GM23338 (cell line): Measurements from ENCODE around the gene OVCA2. TPM values are rescaled to one million over a fixed set of nuclear protein-coding genes. Genes with fewer than 3 reads are reported as not detected.

Source experiments
- ATAC-seq: fragments of 200-7000 bp; cut with Tn5 transposase; 3 replicates; pipeline ENCODE4 v1.9.1; 2020
- DNase-seq: peaks from one replicate; pipeline ENCODE4 v3.0.0-alpha.2; 2015; ENCODE audit warnings: low spot score
- H2AFZ ChIP-seq: fragments of 200-600 bp; sonication (generic); 2 replicates; pipeline ENCODE4 v1.8.0; 2016; ENCODE audit warnings: antibody characterized with exemption, mild to moderate bottlenecking, moderate library complexity
- H3F3A ChIP-seq: fragments of 200-600 bp; sonication (generic); replicated peaks from 2 replicates; pipeline ENCODE4 v1.8.0; 2017; ENCODE audit warnings: antibody characterized with exemption, mixed run types, low read depth
- H3K27ac ChIP-seq: fragments of 200-600 bp; sonication (generic); 2 replicates; pipeline ENCODE4 v1.6.1; 2016; ENCODE audit warnings: low read depth
- H3K27me3 ChIP-seq: fragments of 200-600 bp; sonication (generic); 2 replicates; pipeline ENCODE4 v1.8.0; 2016; ENCODE audit warnings: mild to moderate bottlenecking, mixed run types, moderate library complexity; ENCODE audit not compliant: insufficient read depth
- H3K36me3 ChIP-seq: fragments of 200-600 bp; sonication (generic); 2 replicates; pipeline ENCODE4 v1.8.0; 2016; ENCODE audit warnings: mild to moderate bottlenecking; ENCODE audit not compliant: insufficient read depth
- H3K4me1 ChIP-seq: fragments of 200-600 bp; sonication (generic); 2 replicates; pipeline ENCODE4 v1.8.0; 2016; ENCODE audit warnings: mild to moderate bottlenecking, moderate library complexity; ENCODE audit not compliant: insufficient read depth
- H3K4me2 ChIP-seq: fragments of 200-600 bp; sonication (generic); 2 replicates; pipeline ENCODE4 v1.7.1; 2017; ENCODE audit warnings: mixed run types
- H3K4me3 ChIP-seq: fragments of 200-600 bp; sonication (generic); 2 replicates; pipeline ENCODE4 v1.6.1; 2016; ENCODE audit warnings: mixed run types
- H3K79me2 ChIP-seq: fragments of 200-600 bp; sonication (generic); replicated peaks from 2 replicates; pipeline ENCODE4 v1.8.0; 2017; ENCODE audit warnings: mild to moderate bottlenecking; ENCODE audit not compliant: insufficient read depth
- H3K9me2 ChIP-seq: fragments of 200-600 bp; sonication (generic); 2 replicates; pipeline ENCODE4 v1.8.0; 2017; ENCODE audit not compliant: insufficient read depth
- H4K20me1 ChIP-seq: fragments of 200-600 bp; sonication (generic); replicated peaks from 2 replicates; pipeline ENCODE4 v1.8.0; 2017; ENCODE audit warnings: mild to moderate bottlenecking; ENCODE audit not compliant: insufficient read depth
- H3K27ac Mint-ChIP-seq: 2 replicates; pipeline ENCODE4 v1.8.0; 2020; ENCODE audit warnings: inconsistent platforms, mild to moderate bottlenecking, moderate library complexity, mixed read lengths
- H3K27me3 Mint-ChIP-seq: 3 replicates; pipeline ENCODE4 v1.8.0; 2022; ENCODE audit warnings: low read depth, mild to moderate bottlenecking, moderate library complexity, mixed read lengths, inconsistent platforms; ENCODE audit not compliant: insufficient read depth, poor library complexity
- H3K36me3 Mint-ChIP-seq: 3 replicates; pipeline ENCODE4 v1.8.0; 2021; ENCODE audit warnings: low read depth, mild to moderate bottlenecking, inconsistent platforms, moderate library complexity, mixed read lengths
- H3K4me1 Mint-ChIP-seq: 3 replicates; pipeline ENCODE4 v1.8.0; 2020; ENCODE audit warnings: mild to moderate bottlenecking, inconsistent platforms, mixed read lengths
- H3K4me3 Mint-ChIP-seq: 3 replicates; pipeline ENCODE4 v1.8.0; 2021; ENCODE audit warnings: moderate library complexity, mild to moderate bottlenecking, inconsistent platforms, mixed read lengths
- H3K9me3 Mint-ChIP-seq: 3 replicates; pipeline ENCODE4 v1.8.0; 2020; ENCODE audit warnings: moderate library complexity, mild to moderate bottlenecking, inconsistent platforms, mixed read lengths
- CREB1 ChIP-seq: fragments of 250-450 bp; sonication (Bioruptor Pico); IDR thresholded peaks from 2 replicates; pipeline ENCODE4 v1.5.0; 2020; ENCODE audit warnings: low read depth, mild to moderate bottlenecking, moderate library complexity
- NANOG ChIP-seq: IDR thresholded peaks from 2 replicates; pipeline ENCODE4 v1.6.1; 2016; ENCODE audit warnings: antibody characterized with exemption, borderline replicate concordance
- REST ChIP-seq: IDR thresholded peaks from one replicate; pipeline ENCODE4 v1.6.1; 2018; ENCODE audit warnings: antibody characterized with exemption; ENCODE audit not compliant: unreplicated experiment
- ZNF114 ChIP-seq: fragments of 250-450 bp; sonication (Bioruptor Pico); IDR thresholded peaks from 2 replicates; pipeline ENCODE4 v1.5.0; 2020; ENCODE audit warnings: mild to moderate bottlenecking, moderate library complexity
- polyA plus RNA-seq: library from polyadenylated mRNA; unstranded; fragments of >200 nt; fragmentation: Nextera tagmentation; extraction: Ambion mirVana; gene quantifications from 2 replicates; pipeline ENCODE4 v1.2.1, GENCODE V29; 2016
- total RNA-seq: library from RNA; depleted of rRNA; stranded (reverse); fragments of >200 nt; shearing (Covaris generic); gene quantifications from 2 replicates; pipeline ENCODE4 v1.2.3, GENCODE V29; 2014
- TF ChIP-seq, protein P1 (sequence below): fragments of 250-450 bp; sonication (Bioruptor Pico); IDR thresholded peaks from 2 replicates; pipeline ENCODE4 v1.5.0; 2020; ENCODE audit warnings: mild to moderate bottlenecking, moderate library complexity

The OVCA2 gene
- total and polyA plus RNA-seq, 2 experiments from 2014 or later, result 15.9 to 21.3 TPM

DNA sequence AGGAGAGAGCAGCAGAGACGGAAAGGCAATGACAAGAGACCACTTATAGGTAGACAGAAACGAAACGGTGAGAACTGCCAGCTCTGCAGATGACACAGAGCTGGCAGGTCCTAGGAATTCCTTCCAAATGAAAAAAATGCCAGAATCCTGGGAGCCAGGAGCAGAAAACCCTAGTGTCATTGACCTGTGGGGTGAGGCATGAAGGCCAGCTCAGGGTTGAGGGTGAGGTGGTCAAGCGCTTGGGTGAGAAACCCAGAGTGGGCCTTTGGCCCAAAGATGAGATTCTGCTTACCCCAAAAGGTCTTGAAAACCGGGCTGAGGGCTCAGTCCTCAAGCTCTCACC, 22.3 kb downstream of the OVCA2 start:
- no peak overlapping the region for H2AFZ ChIP-seq
- H3K36me3 Mint-ChIP-seq, result peaks cover 15% of the 10 kb centered on the region
- H3K9me3 Mint-ChIP-seq, result no peaks in the 10 kb centered on the region
- peaks cover 54% of the 10 kb centered on the region for H3K4me1 Mint-ChIP-seq
- 0 out of 2 replicates have a peak, but pooled peaks cover 10% of the 10 kb centered on the region for H3F3A ChIP-seq
- no peak overlapping the region for H3K27ac ChIP-seq
- H3K4me3 ChIP-seq, result no peak overlapping the region
- TF ChIP-seq, protein P1, sequence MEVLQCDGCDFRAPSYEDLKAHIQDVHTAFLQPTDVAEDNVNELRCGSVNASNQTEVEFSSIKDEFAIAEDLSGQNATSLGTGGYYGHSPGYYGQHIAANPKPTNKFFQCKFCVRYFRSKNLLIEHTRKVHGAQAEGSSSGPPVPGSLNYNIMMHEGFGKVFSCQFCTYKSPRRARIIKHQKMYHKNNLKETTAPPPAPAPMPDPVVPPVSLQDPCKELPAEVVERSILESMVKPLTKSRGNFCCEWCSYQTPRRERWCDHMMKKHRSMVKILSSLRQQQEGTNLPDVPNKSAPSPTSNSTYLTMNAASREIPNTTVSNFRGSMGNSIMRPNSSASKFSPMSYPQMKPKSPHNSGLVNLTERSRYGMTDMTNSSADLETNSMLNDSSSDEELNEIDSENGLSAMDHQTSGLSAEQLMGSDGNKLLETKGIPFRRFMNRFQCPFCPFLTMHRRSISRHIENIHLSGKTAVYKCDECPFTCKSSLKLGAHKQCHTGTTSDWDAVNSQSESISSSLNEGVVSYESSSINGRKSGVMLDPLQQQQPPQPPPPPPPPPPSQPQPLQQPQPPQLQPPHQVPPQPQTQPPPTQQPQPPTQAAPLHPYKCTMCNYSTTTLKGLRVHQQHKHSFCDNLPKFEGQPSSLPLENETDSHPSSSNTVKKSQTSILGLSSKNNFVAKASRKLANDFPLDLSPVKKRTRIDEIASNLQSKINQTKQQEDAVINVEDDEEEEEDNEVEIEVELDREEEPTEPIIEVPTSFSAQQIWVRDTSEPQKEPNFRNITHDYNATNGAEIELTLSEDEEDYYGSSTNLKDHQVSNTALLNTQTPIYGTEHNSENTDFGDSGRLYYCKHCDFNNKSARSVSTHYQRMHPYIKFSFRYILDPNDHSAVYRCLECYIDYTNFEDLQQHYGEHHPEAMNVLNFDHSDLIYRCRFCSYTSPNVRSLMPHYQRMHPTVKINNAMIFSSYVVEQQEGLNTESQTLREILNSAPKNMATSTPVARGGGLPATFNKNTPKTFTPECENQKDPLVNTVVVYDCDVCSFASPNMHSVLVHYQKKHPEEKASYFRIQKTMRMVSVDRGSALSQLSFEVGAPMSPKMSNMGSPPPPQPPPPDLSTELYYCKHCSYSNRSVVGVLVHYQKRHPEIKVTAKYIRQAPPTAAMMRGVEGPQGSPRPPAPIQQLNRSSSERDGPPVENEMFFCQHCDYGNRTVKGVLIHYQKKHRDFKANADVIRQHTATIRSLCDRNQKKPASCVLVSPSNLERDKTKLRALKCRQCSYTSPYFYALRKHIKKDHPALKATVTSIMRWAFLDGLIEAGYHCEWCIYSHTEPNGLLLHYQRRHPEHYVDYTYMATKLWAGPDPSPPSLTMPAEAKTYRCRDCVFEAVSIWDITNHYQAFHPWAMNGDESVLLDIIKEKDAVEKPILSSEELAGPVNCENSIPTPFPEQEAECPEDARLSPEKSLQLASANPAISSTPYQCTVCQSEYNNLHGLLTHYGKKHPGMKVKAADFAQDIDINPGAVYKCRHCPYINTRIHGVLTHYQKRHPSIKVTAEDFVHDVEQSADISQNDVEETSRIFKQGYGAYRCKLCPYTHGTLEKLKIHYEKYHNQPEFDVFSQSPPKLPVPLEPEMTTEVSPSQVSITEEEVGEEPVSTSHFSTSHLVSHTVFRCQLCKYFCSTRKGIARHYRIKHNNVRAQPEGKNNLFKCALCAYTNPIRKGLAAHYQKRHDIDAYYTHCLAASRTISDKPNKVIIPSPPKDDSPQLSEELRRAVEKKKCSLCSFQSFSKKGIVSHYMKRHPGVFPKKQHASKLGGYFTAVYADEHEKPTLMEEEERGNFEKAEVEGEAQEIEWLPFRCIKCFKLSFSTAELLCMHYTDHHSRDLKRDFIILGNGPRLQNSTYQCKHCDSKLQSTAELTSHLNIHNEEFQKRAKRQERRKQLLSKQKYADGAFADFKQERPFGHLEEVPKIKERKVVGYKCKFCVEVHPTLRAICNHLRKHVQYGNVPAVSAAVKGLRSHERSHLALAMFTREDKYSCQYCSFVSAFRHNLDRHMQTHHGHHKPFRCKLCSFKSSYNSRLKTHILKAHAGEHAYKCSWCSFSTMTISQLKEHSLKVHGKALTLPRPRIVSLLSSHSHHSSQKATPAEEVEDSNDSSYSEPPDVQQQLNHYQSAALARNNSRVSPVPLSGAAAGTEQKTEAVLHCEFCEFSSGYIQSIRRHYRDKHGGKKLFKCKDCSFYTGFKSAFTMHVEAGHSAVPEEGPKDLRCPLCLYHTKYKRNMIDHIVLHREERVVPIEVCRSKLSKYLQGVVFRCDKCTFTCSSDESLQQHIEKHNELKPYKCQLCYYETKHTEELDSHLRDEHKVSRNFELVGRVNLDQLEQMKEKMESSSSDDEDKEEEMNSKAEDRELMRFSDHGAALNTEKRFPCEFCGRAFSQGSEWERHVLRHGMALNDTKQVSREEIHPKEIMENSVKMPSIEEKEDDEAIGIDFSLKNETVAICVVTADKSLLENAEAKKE, result no peak
- TF ChIP-seq NANOG, result no peak
- peaks cover 45% of the 10 kb centered on the region for H3K27me3 Mint-ChIP-seq
- H3K9me2 ChIP-seq, result no peaks in the 10 kb centered on the region
- no peaks in the 10 kb centered on the region for H3K36me3 ChIP-seq
- H3K27me3 ChIP-seq, result peaks cover 19% of the 10 kb centered on the region
- no peak overlapping the region for H3K27ac Mint-ChIP-seq
- no peak overlapping the region; the same call in 2 of the 3 replicates for H3K4me3 Mint-ChIP-seq
- peaks cover 29% of the 10 kb centered on the region for H3K4me1 ChIP-seq
- no peak overlapping the region for H3K4me2 ChIP-seq
- DNase-seq (no peak), ATAC-seq (no peak)
- H3K79me2 ChIP-seq, result no peaks in the 10 kb centered on the region
- H4K20me1 ChIP-seq, result no peaks in the 10 kb centered on the region; the same call in none of the 2 replicates

DNA sequence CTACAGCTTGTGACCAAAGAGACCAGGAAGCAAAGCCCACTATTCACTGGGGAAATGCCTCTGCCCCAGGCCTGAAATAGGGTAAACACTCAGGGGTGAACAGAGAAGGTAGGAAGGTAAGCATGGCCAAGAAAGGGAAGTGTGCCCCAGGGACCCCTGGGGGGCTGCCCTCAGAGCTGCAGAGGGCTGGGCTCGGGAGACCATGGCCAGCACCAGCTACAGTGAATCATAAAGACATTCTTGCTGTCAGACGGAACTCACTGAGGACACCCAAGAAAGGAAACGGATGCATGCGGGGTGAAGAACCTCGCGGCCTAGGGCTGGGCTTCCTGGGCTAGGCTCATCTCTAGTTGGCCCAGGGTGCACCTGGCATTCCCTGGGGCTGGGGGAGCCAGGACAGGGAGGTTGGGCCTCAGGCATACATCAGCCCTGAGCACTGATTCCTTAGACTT, 22.7 kb downstream of the OVCA2 start:
- peaks cover 52% of the 10 kb centered on the region for H3K4me1 Mint-ChIP-seq
- Histone ChIP-seq H3K79me2 (no peaks in the 10 kb centered on the region), H3K9me2 (no peaks in the 10 kb centered on the region), H3K27me3 (peaks cover 15% of the 10 kb centered on the region), H3K4me1 (peaks cover 27% of the 10 kb centered on the region), H3K36me3 (no peaks in the 10 kb centered on the region), H4K20me1 (no peaks in the 10 kb centered on the region; the same call in none of the 2 replicates), H3F3A (peaks cover 10% of the 10 kb centered on the region; the same call in 1 of the 2 replicates), H2AFZ (no peak overlapping the region), H3K27ac (no peak overlapping the region), H3K4me3 (no peak overlapping the region), H3K4me2 (no peak overlapping the region)
- peaks cover 43% of the 10 kb centered on the region for H3K27me3 Mint-ChIP-seq
- ATAC-seq (no peak), DNase-seq (no peak)
- H3K27ac Mint-ChIP-seq, result no peak overlapping the region
- H3K36me3 Mint-ChIP-seq, result peaks cover 15% of the 10 kb centered on the region
- H3K9me3 Mint-ChIP-seq, result no peaks in the 10 kb centered on the region
- TF ChIP-seq CREB1 (CRISPR knock-in tag), result no peak
- TF ChIP-seq ZNF114 (CRISPR knock-in tag), result no peak
- TF ChIP-seq REST, result no peak
- H3K4me3 Mint-ChIP-seq, result no peak overlapping the region
